CD4-positive, alpha-beta T cell (primary cell): Measurements from ENCODE around the gene LINGO4. TPM values are rescaled to one million over a fixed set of nuclear protein-coding genes. Genes with fewer than 3 reads are reported as not detected.

Experiments used
- ATAC-seq: fragments of 200-7000 bp; cut with Tn5 transposase; one replicate; pipeline ENCODE4 v1.10.0; 2022; ENCODE audit warnings: mild to moderate bottlenecking; ENCODE audit not compliant: poor library complexity
- CTCF ChIA-PET: fragments of 350-600 bp; sonication (Branson Sonifier 250); formaldehyde crosslinking; loops from one replicate; lab custom pipeline; 2021; ENCODE audit warnings: antibody characterized with exemption, inconsistent platforms; lab: Charles Lee
- POLR2A ChIA-PET: fragments of 350-600 bp; sonication (Branson Sonifier 250); formaldehyde crosslinking; loops from one replicate; lab custom pipeline; 2021; ENCODE audit warnings: antibody characterized with exemption, inconsistent platforms; lab: Charles Lee
- DNase-seq, 14 experiments: peaks; one replicate each; pipeline ENCODE4 v3.0.0-alpha.2; 2013 to 2020; ENCODE audit warnings: mixed read lengths in 2 of 14
- H3K27ac ChIP-seq, 2 donors: one replicate each; pipeline versions ENCODE4 v1.5.1 to v1.7.0; 2013; ENCODE audit warnings: low read length in 2 of 2, low read depth in 1 of 2, mild to moderate bottlenecking in 1 of 2
- H3K27me3 ChIP-seq, 2 experiments: 1 replicate in 1 of 2; 2 replicates in 1 of 2; pipeline versions ENCODE4 v1.6.1 to v1.7.0; 2013; ENCODE audit warnings: low read length in 2 of 2, control low read depth in 1 of 2, mild to moderate bottlenecking in 1 of 2, moderate library complexity in 1 of 2; ENCODE audit not compliant: insufficient read depth in 2 of 2, control insufficient read depth in 1 of 2
- H3K36me3 ChIP-seq: one replicate; pipeline ENCODE4 v1.6.1; 2013; ENCODE audit warnings: low read length, control low read depth; ENCODE audit not compliant: insufficient read depth
- H3K4me1 ChIP-seq: one replicate; pipeline ENCODE4 v1.6.1; 2013; ENCODE audit warnings: low read length, control low read depth; ENCODE audit not compliant: insufficient read depth
- H3K4me3 ChIP-seq: one replicate; pipeline ENCODE4 v1.5.1; 2013; ENCODE audit warnings: mild to moderate bottlenecking, low read length, moderate library complexity
- H3K9me3 ChIP-seq, 2 experiments: 1 replicate in 1 of 2; 2 replicates in 1 of 2; pipeline versions ENCODE4 v1.6.1 to v1.7.0; 2013; ENCODE audit warnings: low read length in 2 of 2, mild to moderate bottlenecking in 2 of 2, control low read depth in 1 of 2, moderate library complexity in 1 of 2; ENCODE audit not compliant: control insufficient read depth in 1 of 2, insufficient read depth in 1 of 2
- H3K27ac Mint-ChIP-seq: one replicate; pipeline ENCODE4 v1.8.0; 2020; ENCODE audit warnings: mixed read lengths
- H3K27me3 Mint-ChIP-seq: one replicate; pipeline ENCODE4 v1.8.0; 2021; ENCODE audit warnings: mixed read lengths
- H3K36me3 Mint-ChIP-seq: one replicate; pipeline ENCODE4 v1.8.0; 2021; ENCODE audit warnings: low read depth, mixed read lengths
- H3K4me1 Mint-ChIP-seq: one replicate; pipeline ENCODE4 v1.8.0; 2021; ENCODE audit warnings: low read depth, mixed read lengths
- H3K4me3 Mint-ChIP-seq: one replicate; pipeline ENCODE4 v1.8.0; 2020; ENCODE audit warnings: mild to moderate bottlenecking, mixed read lengths
- H3K9me3 Mint-ChIP-seq: one replicate; pipeline ENCODE4 v1.8.0; 2020; ENCODE audit warnings: mixed read lengths
- intact Hi-C, 2 experiments: fragments of 100-400 bp; cut with DNase I in 1 of 2; cut with micrococcal nuclease in 1 of 2; formaldehyde crosslinking; loops; one replicate each; pipeline versions ENCODE4 v1.15.1 to v1.9.0; 2023 to 2025; cut with DNase I, micrococcal nuclease
- total RNA-seq, 174 experiments: library from RNA in 2 of 174; stranded (reverse) in 2 of 174; gene quantifications; one replicate each; pipeline ENCODE4 v1.2.3 and lab custom pipeline; 2021 to 2026
- TF ChIP-seq, protein P1 (sequence below): fragments of 200-600 bp; IDR thresholded peaks from one replicate; pipeline ENCODE4 v1.8.0; 2022; ENCODE audit warnings: antibody characterized with exemption, mild to moderate bottlenecking

LINGO4 gene
- total RNA-seq, 2 experiments from 2014 or later, result 0.06 to 0.16 TPM

DNA sequence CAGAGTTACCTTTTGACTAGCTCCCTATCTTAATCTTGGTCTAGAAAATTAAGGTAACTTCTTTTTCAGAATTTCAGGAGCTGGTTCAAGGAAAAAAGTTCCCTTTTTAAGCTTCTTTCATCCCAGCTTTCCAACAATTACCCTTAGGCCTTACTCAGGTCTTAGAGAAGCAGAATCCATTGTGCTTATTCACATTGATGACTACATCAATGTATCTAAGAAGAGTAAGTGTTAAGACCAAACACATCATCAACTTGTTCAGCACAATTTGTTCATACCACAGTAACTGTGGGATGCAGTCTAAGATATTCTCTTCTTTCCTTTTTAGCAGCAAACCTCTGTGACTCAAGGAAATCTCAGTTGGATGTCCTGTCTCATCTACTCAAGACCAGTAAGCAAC is 46.0 kb downstream of the LINGO4 start:
- H3K36me3 ChIP-seq, result peaks cover 54% of the 10 kb centered on the region
- POLR2A ChIA-PET, result no interaction called here
- H3K27me3 ChIP-seq, result no peaks in the 10 kb centered on the region
- peaks cover 65% of the 10 kb centered on the region for H3K36me3 Mint-ChIP-seq
- intact Hi-C loops, result no loop called here
- H3K4me1 Mint-ChIP-seq, result peaks cover 22% of the 10 kb centered on the region
- CTCF ChIA-PET, result interaction anchor here (0.7 kb wide), 1 partner anchor 135 kb away, joined by 4 read pairs; no protein-coding TSS in a partner anchor
- H3K27ac Mint-ChIP-seq, result no peak overlapping the region
- no peak overlapping the region for H3K4me3 Mint-ChIP-seq
- TF ChIP-seq, protein P1, sequence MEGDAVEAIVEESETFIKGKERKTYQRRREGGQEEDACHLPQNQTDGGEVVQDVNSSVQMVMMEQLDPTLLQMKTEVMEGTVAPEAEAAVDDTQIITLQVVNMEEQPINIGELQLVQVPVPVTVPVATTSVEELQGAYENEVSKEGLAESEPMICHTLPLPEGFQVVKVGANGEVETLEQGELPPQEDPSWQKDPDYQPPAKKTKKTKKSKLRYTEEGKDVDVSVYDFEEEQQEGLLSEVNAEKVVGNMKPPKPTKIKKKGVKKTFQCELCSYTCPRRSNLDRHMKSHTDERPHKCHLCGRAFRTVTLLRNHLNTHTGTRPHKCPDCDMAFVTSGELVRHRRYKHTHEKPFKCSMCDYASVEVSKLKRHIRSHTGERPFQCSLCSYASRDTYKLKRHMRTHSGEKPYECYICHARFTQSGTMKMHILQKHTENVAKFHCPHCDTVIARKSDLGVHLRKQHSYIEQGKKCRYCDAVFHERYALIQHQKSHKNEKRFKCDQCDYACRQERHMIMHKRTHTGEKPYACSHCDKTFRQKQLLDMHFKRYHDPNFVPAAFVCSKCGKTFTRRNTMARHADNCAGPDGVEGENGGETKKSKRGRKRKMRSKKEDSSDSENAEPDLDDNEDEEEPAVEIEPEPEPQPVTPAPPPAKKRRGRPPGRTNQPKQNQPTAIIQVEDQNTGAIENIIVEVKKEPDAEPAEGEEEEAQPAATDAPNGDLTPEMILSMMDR, result no peak
- H3K4me3 ChIP-seq, result no peak overlapping the region
- no peaks in the 10 kb centered on the region for H3K9me3 ChIP-seq
- H3K27me3 Mint-ChIP-seq, result no peaks in the 10 kb centered on the region
- DNase-seq (no peak), ATAC-seq (no peak)
- peaks cover 13% of the 10 kb centered on the region for H3K4me1 ChIP-seq
- no peaks in the 10 kb centered on the region for H3K9me3 Mint-ChIP-seq
- no peak overlapping the region for H3K27ac ChIP-seq

DNA sequence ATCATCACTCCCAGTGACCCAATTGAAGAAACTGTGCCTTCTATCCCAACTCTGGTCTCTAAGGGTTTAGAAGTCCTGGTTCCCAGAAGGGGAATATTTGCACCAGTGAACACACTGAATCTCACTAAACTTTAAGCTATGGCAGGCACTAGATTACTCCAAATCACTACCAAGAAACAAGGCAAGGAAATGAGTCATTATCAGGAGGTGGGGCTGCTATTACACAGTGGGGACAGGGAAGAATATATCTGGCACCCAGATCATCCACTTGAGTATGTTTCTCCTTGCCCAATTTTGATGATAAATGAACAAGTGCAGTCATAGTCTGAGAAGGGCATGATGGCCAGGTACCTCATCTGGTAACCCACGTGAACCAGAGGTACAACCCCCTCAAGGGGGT is 48.9 kb downstream of the LINGO4 start:
- ATAC-seq, result no peak

More for the DNA sequence above, 48.9 kb downstream of the LINGO4 start:
- Histone ChIP-seq H3K4me1 (no peaks in the 10 kb centered on the region), H3K36me3 (peaks cover 46% of the 10 kb centered on the region), H3K4me3 (no peak overlapping the region), H3K27ac (no peak overlapping the region), H3K27me3 (no peaks in the 10 kb centered on the region), H3K9me3 (no peaks in the 10 kb centered on the region)
- TF ChIP-seq, protein P1, result no peak
- H3K9me3 Mint-ChIP-seq, result no peaks in the 10 kb centered on the region
- H3K4me3 Mint-ChIP-seq, result no peak overlapping the region
- peaks cover 5% of the 10 kb centered on the region for H3K27me3 Mint-ChIP-seq
- H3K4me1 Mint-ChIP-seq, result no peaks in the 10 kb centered on the region
- no peak for DNase-seq
- intact Hi-C loops, result no loop called here
- no peak overlapping the region for H3K27ac Mint-ChIP-seq
- H3K36me3 Mint-ChIP-seq, result peaks cover 37% of the 10 kb centered on the region
- ChIA-PET CTCF (no interaction called here), POLR2A (no interaction called here)

Other genes starting within 250 kb of the LINGO4 start
- gene SNX27, start 193.4 kb downstream of the LINGO4 start, total RNA-seq, result 10 to 100 TPM; 13.2 to 13.3 TPM
- gene CELF3, start 88.6 kb downstream of the LINGO4 start, total RNA-seq, result not detected
- gene RIIAD1, start 83.9 kb downstream of the LINGO4 start, total RNA-seq, result not detected
- gene MRPL9, start 41.9 kb downstream of the LINGO4 start, total RNA-seq, result 100 to 1,000 TPM; 152 to 164 TPM
- gene TDRKH, start 14.9 kb downstream of the LINGO4 start, total RNA-seq, result 1 to 10 TPM; 6.1 to 6.4 TPM
- gene RORC, start 26.4 kb upstream of the LINGO4 start, total RNA-seq, result 1 to 10 TPM; 3.6 to 3.7 TPM
- gene C2CD4D, start 34.4 kb upstream of the LINGO4 start, total RNA-seq, result under 1 TPM; 0.75 to 0.88 TPM
- gene THEM5, start 48.3 kb upstream of the LINGO4 start, total RNA-seq, result not detected
- gene THEM4, start 104.1 kb upstream of the LINGO4 start, total RNA-seq, result 10 to 100 TPM; 24.0 to 24.5 TPM
- gene S100A10, start 188.4 kb upstream of the LINGO4 start, total RNA-seq, result 100 to 1,000 TPM; 189 to 204 TPM
- 10 to 100 TPM; 23.6 to 24.1 TPM for gene S100A11, start 231.6 kb upstream of the LINGO4 start, total RNA-seq